CD4-positive, alpha-beta T cell treated with Interleukin-2 at 100 ng/mL for 4 hours (primary cell): ENCODE measurements around the gene PIGBOS1.
A peak's percentile ranks its signal among the peaks of the same experiment; 100 is the strongest.
"Not testable (repeated sequence)": the region's sequence is repeated elsewhere in the genome, so short reads cannot be mapped to it uniquely, and the experiment has no call there.

Source experiments
- DNase-seq: peaks from one replicate; pipeline ENCODE4 v3.0.0-alpha.2; 2020; ENCODE audit warnings: low spot score

The PIGBOS1 gene

DNA sequence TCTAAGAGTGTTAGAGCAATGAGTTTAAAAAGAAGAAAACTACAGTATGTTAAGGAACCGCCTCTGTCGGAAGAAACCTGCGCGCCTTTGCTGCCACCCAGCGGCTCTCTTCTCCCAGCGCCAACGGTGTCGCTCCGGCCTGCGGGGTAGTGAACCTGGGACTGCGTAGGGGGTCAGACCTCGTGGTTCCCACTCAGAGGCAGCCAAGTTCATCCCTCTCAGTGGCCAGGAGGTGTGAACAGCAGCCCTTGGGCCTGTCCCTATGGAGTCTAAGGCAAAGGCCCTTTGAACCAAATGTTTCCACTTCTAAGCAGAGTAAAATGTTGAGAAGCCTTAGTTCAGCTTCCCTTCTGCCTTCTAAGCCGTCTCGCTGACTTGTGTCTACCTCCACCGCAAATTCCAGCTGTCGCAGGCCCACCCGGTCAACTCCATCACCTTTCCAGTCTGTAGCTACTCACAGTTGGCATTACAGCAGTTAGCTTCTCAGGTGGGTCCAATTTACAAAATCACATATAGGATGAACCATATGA, 28.3 kb downstream of the PIGBOS1 start:
- DNase-seq: peak; percentile 88

DNA sequence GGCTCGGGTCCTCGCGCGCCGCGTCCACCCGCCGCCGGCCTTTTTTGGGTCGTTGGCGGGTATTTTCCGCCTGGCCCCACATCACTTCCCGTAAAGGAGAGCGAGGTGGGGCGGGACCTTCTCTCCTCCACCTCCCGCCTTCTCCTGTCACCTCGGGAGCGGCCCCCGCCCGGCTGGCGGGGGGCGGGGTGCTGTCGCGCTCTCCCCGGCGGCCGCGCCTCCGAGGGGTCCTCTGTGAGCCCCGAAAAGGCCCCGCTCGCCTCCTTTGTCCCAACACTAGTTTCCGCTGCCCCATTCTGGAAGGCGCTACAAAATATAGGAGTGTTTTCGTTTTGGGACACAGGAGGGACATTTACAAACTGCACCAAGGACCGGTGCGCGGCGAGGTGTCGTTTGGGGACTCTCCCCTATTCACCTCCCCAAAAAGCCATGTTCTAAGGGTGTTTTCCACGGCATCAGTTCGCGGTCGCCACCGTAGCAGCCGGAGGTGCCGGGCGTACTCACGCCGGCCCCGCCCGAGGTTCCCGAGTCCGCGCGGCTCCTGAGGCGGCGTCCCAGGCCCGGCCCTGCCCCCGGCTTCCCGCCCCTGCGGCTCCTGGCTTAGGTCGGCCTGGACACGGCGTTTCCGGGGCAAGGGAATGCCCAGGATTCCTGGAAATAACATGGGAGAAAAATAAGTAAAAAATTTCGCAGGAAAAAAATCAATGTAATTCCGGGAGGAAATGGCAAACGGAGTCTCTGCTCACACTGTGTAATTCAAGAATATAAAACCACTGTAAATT, 29.0 kb downstream of the PIGBOS1 start, which contains the start of gene RAB27A:
TSS of gene RAB27A (minus strand) at position 68 of the 782 bp plus-strand sequence. CDS start 54,879 bp downstream, outside the sequence.
- peak; percentile 73 for DNase-seq

DNA sequence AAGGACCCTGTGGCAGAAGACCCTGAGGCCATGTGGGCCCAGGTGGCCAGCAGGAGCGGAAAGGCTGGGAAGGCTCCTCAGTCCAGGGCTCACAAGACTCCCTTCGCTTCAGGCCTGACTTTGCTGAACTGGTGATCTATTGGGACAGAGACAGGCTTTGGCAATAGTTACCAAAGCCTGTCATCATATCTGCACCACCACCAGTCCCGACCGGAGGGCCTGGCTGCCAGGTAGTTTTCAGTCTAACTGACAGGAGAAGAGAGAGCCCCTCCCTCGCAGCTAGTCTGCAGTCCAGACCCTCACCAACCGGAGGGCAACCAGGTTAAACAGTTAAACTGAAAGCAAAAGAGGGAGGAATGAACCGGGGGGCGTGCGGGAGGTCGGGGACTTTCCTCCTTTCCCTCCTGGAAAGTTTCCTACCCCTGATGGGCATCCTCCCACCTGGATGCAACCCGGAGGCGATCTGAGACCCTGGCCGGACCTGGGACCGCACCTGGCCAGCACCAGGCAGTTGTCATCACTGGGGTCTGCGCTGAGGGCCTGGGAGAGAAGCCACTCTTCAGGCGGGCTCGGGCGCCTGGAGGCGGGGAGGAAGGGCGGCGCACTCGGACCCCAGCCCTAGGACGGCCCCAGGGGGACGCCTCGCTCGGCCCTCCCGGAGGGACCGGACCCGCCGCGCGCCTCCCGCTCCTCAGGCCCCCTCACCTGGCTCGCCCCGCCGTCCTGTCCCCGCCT, 29.7 kb downstream of the PIGBOS1 start:
- DNase-seq: peak; percentile 36

DNA sequence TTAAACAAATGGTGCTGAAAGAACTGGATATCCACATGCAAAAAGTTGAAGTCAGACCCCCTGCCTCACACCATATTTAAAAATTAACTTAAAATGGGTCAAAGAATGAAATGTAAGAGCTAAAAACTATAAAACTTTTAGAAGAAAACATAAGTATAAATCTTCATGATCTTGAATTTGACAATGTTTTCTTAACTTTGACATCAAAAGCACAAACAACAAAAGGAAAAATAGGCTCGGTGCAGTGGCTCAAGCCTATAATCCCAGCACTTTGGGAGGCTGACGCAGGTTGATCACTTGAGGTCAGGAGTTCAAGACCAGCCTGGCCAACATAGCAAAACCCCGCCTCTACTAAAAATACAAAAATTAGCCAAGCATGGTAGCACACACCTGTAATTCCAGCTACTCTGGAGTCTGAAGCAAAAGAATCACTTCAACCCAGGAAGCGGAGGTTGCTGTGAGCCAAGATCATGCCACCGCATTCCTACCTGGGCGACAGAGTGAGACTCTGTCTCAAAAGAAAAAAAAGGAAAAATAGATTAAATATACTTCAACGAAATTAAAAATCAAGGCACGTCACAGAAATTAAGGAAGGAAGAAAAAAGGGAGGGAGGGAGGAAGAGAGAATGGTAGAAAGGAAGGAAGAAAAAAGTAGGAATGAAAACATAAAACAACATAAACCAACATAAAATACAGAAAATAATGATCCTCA, 30.8 kb downstream of the PIGBOS1 start:
- no peak for DNase-seq

GRCh38 chr15:55286442-55287189, 32.3 kb downstream of the PIGBOS1 start:
- not testable (repeated sequence) for DNase-seq

GRCh38 chr15:55284426-55284825, 34.5 kb downstream of the PIGBOS1 start:
- no peak for DNase-seq

DNA sequence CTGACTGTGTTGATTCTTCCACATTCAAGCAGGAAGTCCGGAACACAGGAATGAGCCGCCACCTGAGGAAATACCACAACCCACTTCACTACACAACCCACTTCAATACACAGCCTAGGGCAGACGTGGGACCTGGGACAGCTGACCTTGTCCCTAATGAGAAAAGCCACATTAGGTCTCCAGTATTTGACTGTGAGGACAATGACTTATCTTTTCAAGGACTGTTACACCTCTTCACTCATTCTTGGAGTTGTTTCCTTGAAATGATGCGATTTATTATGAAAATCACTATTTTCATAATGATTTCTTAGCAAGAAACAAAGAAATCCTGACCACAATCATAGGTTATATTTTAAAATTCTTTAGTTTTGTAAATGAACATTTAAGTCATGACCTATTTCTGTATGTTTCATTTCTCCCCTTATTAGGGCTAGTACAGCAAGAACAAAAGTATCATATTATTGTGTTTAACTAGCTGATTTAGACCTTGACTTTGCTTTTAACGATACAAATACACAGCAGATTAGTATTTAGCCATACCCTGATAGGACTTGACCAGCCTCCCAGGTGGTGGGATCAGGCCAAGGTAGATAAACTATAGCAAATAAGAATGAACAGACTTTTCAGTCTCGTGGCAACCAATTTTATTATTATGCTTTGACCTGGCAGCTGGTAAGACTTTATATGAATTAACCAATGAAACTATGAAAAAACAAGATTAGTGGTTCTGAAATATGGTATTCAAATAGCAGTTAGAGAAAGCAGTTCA, 35.4 kb downstream of the PIGBOS1 start:
- DNase-seq: no peak

DNA sequence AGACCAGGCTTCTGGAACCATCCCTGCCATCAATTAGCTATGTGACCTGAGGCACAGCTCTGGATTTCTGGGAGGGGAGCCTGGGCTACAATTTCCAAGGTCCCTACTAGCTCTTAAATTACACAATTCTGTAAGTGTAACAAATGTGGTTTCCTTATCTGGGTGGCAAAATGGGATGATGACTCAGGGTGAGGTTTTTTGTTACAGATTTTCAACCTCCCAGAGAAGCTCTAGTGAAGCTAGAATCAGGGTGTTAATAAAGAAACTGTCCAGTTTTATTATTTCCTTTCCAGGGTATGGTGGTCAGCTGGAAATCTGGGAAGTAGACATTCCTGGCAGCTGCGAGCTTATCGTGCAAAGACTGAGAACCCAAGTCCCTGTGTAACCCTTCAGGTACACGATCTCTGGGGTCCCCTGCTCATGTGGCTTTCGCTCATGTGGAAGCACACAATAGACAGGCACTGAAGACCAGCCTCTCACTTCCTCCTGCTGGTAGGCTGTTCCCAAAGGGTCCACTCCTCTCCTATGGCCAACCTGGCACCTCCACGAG, 36.6 kb downstream of the PIGBOS1 start:
- peak; percentile 65 for DNase-seq

DNA sequence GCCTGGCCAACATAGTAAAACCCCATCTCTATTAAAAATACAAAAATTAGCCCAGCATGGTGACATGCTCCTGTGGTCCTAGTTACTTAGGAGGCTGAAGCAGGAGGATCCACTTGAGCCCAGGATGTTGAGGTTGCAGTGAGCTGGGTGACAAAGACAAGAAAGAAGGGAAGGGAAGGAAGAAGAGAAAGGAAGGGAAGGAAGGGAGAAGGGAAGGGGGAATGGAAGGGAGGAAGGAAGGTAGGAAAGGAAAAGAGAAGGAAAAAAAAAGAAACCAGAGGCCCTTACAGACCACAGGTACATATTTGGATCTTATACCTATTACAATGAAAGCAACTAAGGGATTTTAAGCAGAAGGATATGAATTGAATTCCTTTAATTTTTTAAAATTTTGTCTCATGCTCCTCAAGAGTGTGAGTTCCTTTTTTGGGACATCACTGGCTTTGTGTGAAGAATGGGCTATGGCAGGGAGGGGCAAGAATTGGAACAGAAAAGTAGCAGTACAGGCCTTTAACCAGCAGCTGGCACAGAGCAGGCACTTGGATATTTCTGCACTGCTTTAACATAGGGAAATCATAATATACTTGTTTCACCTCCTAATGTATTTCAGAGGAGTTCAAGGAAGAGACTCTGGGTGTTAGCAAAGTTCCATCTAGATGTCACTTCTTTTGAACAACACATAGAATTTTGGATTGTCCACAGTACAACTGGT, 37.2 kb downstream of the PIGBOS1 start:
- no peak for DNase-seq

DNA sequence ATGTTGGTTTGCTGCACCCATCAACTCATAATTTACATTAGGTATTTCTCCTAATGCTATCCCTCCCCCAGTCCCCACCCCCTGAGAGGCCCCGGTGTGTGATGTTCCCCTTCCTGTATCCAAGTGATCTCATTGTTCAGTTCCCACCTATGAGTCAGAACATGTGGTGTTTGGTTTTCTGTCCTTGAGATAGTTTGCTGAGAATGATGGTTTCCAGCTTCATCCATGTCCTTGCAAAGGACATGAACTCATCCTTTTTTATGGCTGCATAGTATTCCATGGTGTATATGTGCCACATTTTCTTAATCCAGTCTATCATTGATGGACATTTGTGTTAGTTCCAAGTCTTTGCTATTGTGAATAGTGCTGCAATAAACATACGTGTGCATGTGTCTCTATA, 38.3 kb downstream of the PIGBOS1 start:
- peak; percentile 62 for DNase-seq

DNA sequence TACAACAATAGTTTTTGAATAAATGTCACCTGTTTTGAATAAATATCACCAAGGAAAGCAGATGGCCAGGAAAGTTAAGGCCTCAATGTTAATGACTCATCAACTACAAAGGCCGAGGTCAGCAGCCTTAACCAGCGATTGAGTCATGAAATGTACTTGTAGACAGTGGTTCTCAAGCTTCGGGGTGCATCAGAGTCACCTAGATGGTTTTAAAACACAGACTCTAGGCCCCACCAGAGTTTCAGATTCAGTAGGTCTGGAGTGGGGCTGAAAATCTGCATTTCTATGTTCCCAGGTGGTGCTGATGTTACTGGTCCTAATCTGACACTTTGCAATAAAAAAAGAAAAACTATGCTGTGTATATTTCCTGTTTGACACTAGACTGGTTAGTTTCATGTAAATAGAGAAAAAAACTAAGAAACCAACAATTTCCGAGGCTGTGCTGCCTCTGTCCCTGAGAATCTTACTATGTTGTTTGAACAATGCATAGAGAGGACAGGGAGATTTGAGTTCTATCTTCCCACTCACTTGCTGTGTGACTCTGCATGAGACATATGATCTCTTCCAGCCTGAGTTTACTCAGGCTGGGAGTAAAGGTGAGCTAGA, 39.1 kb downstream of the PIGBOS1 start:
- peak; percentile 88 for DNase-seq

GRCh38 chr15:55279100-55279745, 39.7 kb downstream of the PIGBOS1 start:
- no peak for DNase-seq

DNA sequence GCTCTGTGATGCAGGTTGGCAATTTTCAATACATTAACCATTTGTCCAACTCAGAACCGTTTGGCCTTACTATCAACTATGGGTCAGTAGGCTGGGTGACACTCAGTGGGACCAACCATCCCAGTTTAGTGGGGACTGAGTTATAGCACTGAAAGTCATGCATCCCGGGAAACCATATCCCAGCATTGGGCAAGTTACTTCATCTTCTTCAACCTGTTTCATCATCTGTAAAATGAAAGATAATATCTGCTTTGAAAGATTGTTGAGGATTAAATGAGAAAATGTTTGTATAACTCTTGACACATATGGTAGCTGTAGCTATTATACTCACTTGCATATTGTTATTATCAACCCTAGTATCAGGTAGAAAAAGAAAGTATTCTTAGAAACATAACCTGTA, 41.2 kb downstream of the PIGBOS1 start:
- no peak for DNase-seq

DNA sequence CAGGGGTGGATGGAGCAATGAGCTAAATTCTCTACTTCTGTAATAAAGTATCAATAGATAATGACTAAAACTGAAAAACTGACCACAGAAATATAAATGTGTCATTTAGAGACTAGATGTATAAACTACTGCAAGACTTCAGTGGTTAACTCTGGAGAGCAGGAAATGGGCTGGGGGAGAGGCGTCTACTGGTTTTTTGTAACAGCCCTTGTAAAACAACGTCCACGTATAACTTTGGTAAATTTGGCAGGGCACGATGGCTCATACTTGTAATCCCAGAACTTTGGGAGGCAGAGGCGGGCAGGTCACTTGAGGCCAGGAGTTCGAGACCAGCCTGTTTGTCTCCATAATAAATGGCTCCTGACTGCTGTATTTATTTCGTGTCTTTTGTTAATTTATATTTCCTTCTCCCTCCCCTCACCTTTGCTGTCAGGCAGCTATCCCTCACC, 41.8 kb downstream of the PIGBOS1 start:
- DNase-seq: peak; percentile 73

GRCh38 chr15:55276324-55276723, 42.6 kb downstream of the PIGBOS1 start:
- DNase-seq: no peak

- no peak for DNase-seq
These were observed 48.6 kb downstream of the PIGBOS1 start for GRCh38 chr15:55270291-55270690.

DNA sequence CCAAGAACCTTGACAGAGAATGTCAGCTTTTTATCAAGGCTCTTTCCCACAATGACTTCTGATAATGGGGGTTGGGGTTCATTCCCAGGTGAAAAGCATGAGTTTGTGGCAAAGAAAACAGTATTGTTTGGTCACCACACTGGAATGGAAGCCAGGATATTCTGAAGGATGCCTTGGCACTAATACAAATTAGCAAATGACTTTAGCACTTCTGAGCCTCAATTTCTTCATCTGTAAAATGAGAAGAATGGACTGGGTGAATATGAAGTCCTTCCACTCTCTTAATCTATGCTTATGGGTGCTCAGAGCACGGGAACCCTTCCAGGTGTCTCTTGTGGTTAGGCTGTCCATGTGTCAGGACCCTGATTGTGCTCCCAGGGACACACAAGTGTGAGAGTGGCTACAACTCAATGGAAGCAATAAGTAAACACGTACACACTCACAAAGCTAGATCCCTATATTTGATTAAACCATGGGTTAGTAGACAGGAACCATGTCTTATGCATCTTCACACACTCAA, 50.7 kb downstream of the PIGBOS1 start:
- no peak for DNase-seq

DNA sequence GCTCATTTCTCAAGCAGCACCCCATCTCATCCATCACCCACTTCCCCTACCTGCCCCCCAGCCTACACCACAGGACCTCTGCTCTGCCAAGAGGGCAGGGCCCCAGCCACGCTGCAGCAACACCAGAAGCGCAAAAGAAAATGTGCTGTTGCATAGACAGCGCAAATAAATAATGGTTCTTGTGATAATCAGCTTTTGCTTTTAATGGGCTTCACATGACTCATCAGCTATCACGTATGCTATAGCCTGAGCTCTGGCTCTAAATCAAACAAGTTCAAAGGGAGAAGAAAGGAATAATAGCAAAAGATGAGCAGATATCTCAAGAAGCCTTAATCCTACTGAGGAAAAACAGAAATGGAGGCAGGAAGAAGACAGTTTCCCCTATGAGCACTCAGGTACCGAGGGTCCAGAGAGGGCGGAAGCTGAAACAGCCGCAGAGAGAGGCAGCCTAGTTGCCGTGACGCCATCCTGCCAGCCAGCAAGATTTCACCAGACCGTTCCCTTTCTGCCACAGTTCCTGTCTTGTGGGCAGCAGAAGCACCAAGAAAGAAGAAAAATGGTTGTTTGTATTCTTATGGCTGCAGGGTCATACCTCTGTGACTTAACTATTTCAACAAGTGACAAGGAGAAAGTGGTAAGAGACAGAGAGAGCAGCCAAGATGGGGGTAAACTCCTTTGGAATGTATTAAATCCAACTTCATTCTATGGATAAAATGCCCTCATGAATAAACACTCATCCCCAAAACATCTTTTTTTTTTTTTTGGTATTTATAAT, 51.3 kb downstream of the PIGBOS1 start:
- peak; percentile 75 for DNase-seq
